ENCODE results near the gene FN1. TPM values are rescaled to one million over a fixed set of nuclear protein-coding genes. Genes with fewer than 3 reads are reported as not detected.

Gene FN1
- total and polyA plus RNA-seq, 4 donors = 916 to 12,965 (median 5,646) TPM

Other genes with a start within 250 kb of the FN1 start
- gene ATIC, start 124.0 kb downstream of the FN1 start, total RNA-seq = 10 to 100 TPM; 40.3 to 41.0 TPM
- 10 to 100 TPM; 45.6 to 66.2 TPM for gene ATIC, start 124.0 kb downstream of the FN1 start, polyA plus RNA-seq